H1 (cell line): Measurements from ENCODE around the gene HAVCR1. TPM values are rescaled to one million over a fixed set of nuclear protein-coding genes. Genes with fewer than 3 reads are reported as not detected.

ENCODE experiments used
- CTCF ChIA-PET: fragments of 300-600 bp; sonication (Branson Sonifier 250); formaldehyde crosslinking; loops from one replicate; lab custom pipeline; 2021; ENCODE audit not compliant: partially characterized antibody; lab: Charles Lee
- POLR2A ChIA-PET: fragments of 300-600 bp; sonication (Branson Sonifier 250); formaldehyde crosslinking; loops from one replicate; lab custom pipeline; 2021; ENCODE audit warnings: inconsistent platforms; ENCODE audit not compliant: partially characterized antibody; lab: Charles Lee
- DNase-seq, 2 experiments: peaks; one replicate each; pipeline versions ENCODE4 v3.0.0 to v3.0.0-alpha.2; 2010 to 2022; ENCODE audit warnings: low spot score in 2 of 2, low read depth in 1 of 2, mixed read lengths in 1 of 2
- FAIRE-seq: peaks from 2 replicates; lab custom pipeline; 2011; peaks lifted over from hg19 to GRCh38; lab: Jason Lieb, UNC
- H2AFZ ChIP-seq: 2 replicates; pipeline ENCODE4 v1.8.1; 2012; ENCODE audit warnings: low read length, inconsistent platforms
- H2AK5ac ChIP-seq: 2 replicates; pipeline ENCODE4 v1.6.1; 2013; ENCODE audit warnings: low read depth, low read length
- H2BK120ac ChIP-seq: replicated peaks from 2 replicates; pipeline ENCODE3; 2013; ENCODE audit warnings: low read depth, low read length, inconsistent platforms
- H2BK12ac ChIP-seq: 2 replicates; pipeline ENCODE4 v1.6.1; 2013; ENCODE audit warnings: low read depth, low read length
- H2BK15ac ChIP-seq: 2 replicates; pipeline ENCODE4 v1.6.1; 2013; ENCODE audit warnings: low read length
- H2BK20ac ChIP-seq: 2 replicates; pipeline ENCODE4 v1.6.1; 2013; ENCODE audit warnings: low read length
- H2BK5ac ChIP-seq: 2 replicates; pipeline ENCODE4 v1.6.1; 2013; ENCODE audit warnings: low read depth, low read length
- H3K14ac ChIP-seq: 2 replicates; pipeline ENCODE4 v1.6.1; 2013; ENCODE audit warnings: inconsistent platforms; ENCODE audit not compliant: insufficient read length
- H3K18ac ChIP-seq: 2 replicates; pipeline ENCODE4 v1.6.1; 2013; ENCODE audit warnings: low read length; ENCODE audit errors: extremely low read depth
- H3K23ac ChIP-seq: 2 replicates; pipeline ENCODE4 v1.6.1; 2013; ENCODE audit warnings: inconsistent platforms; ENCODE audit not compliant: insufficient read length
- H3K23me2 ChIP-seq: 2 replicates; pipeline ENCODE4 v1.6.1; 2013; ENCODE audit warnings: low read depth, low read length
- H3K27ac ChIP-seq: 2 replicates; pipeline ENCODE4 v1.6.1; 2011; ENCODE audit warnings: low read depth, low read length, inconsistent platforms
- H3K27me3 ChIP-seq, 4 experiments: replicated peaks in 1 of 4; 1 replicate in 1 of 4; 2 replicates in 3 of 4; pipeline versions ENCODE4 v1.6.1 to v1.8.1; 2011 to 2013; ENCODE audit warnings: low read length in 3 of 4, mild to moderate bottlenecking in 3 of 4, inconsistent platforms in 2 of 4, mixed read lengths in 2 of 4, moderate library complexity in 1 of 4; ENCODE audit not compliant: control insufficient read depth in 3 of 4, insufficient read depth in 3 of 4; ENCODE audit errors: extremely low read depth in 1 of 4
- H3K36me3 ChIP-seq, 4 experiments: 2 replicates each; pipeline versions ENCODE4 v1.6.1 to v1.8.1; 2011 to 2013; ENCODE audit warnings: mild to moderate bottlenecking in 4 of 4, low read length in 3 of 4, moderate library complexity in 2 of 4, control low read depth in 1 of 4, inconsistent platforms in 1 of 4; ENCODE audit not compliant: insufficient read depth in 4 of 4, control insufficient read depth in 2 of 4
- H3K4ac ChIP-seq: replicated peaks from 2 replicates; pipeline ENCODE3; 2013; ENCODE audit warnings: low read length, low read depth, mixed read lengths, inconsistent platforms; ENCODE audit not compliant: insufficient read length
- H3K4me1 ChIP-seq, 4 experiments: replicated peaks in 1 of 4; 1 replicate in 1 of 4; 2 replicates in 3 of 4; pipeline versions ENCODE4 v1.6.1 to v1.8.1; 2011 to 2013; ENCODE audit warnings: low read length in 3 of 4, inconsistent platforms in 2 of 4, mixed read lengths in 1 of 4; ENCODE audit not compliant: insufficient read depth in 4 of 4, control insufficient read depth in 3 of 4
- H3K4me2 ChIP-seq, 2 experiments: 2 replicates each; pipeline versions ENCODE4 v1.6.1 to v1.8.1; 2011 to 2013; ENCODE audit warnings: low read depth in 2 of 2, low read length in 2 of 2, control low read depth in 1 of 2, inconsistent platforms in 1 of 2, mild to moderate bottlenecking in 1 of 2; ENCODE audit not compliant: insufficient read depth in 1 of 2
- H3K4me3 ChIP-seq, 4 experiments: fragments of 200-600, 300-600 bp in 1 of 4; sonication (generic), shearing (Covaris generic), sonication (Bioruptor Twin) in 1 of 4; 2 replicates each; pipeline versions ENCODE4 v1.5.1 to v1.8.1; 2011 to 2016; ENCODE audit warnings: low read length in 4 of 4, low read depth in 3 of 4, control low read depth in 2 of 4, inconsistent platforms in 2 of 4, mild to moderate bottlenecking in 2 of 4, mixed read lengths in 1 of 4, moderate library complexity in 1 of 4; ENCODE audit not compliant: insufficient read depth in 2 of 4; ENCODE audit errors: extremely low read depth in 1 of 4
- H3K56ac ChIP-seq: replicated peaks from 2 replicates; pipeline ENCODE3; 2013; ENCODE audit warnings: low read depth, mild to moderate bottlenecking, mixed read lengths, low read length, inconsistent platforms; ENCODE audit not compliant: insufficient read length
- H3K79me1 ChIP-seq: 2 replicates; pipeline ENCODE4 v1.6.1; 2013; ENCODE audit warnings: low read depth, low read length, control low read depth
- H3K79me2 ChIP-seq, 2 experiments: 2 replicates each; pipeline versions ENCODE4 v1.6.1 to v1.8.1; 2012 to 2013; ENCODE audit warnings: low read length in 2 of 2, mild to moderate bottlenecking in 2 of 2, inconsistent platforms in 1 of 2; ENCODE audit not compliant: insufficient read depth in 2 of 2, control insufficient read depth in 1 of 2
- H3K9ac ChIP-seq, 4 experiments: replicated peaks in 1 of 4; 1 replicate in 1 of 4; 2 replicates in 3 of 4; pipeline versions ENCODE4 v1.6.1 to v1.8.1; 2011 to 2013; ENCODE audit warnings: low read depth in 3 of 4, low read length in 3 of 4, control low read depth in 2 of 4, mild to moderate bottlenecking in 2 of 4, moderate library complexity in 2 of 4, inconsistent platforms in 1 of 4; ENCODE audit errors: extremely low read depth in 1 of 4
- H3K9me3 ChIP-seq, 2 experiments: 2 replicates each; pipeline versions ENCODE4 v1.6.1 to v1.8.1; 2012 to 2013; ENCODE audit warnings: mild to moderate bottlenecking in 2 of 2, moderate library complexity in 2 of 2, control low read depth in 1 of 2, inconsistent platforms in 1 of 2, low read depth in 1 of 2, low read length in 1 of 2, mixed read lengths in 1 of 2; ENCODE audit not compliant: insufficient read depth in 2 of 2
- H4K20me1 ChIP-seq, 2 experiments: replicated peaks in 1 of 2; 2 replicates each; pipeline versions ENCODE3 to v1.8.1; 2011 to 2013; ENCODE audit warnings: inconsistent platforms in 2 of 2, low read length in 2 of 2, mild to moderate bottlenecking in 1 of 2; ENCODE audit not compliant: insufficient read depth in 2 of 2, control insufficient read depth in 1 of 2
- H4K5ac ChIP-seq: 2 replicates; pipeline ENCODE4 v1.6.1; 2013; ENCODE audit warnings: low read length, low read depth, mixed read lengths, inconsistent platforms; ENCODE audit not compliant: insufficient read length
- H4K8ac ChIP-seq: 2 replicates; pipeline ENCODE4 v1.8.0; 2013; ENCODE audit warnings: mild to moderate bottlenecking, moderate library complexity, low read length, inconsistent platforms; ENCODE audit not compliant: insufficient read depth; ENCODE audit errors: extremely low read depth
- H4K91ac ChIP-seq: replicated peaks from 2 replicates; pipeline ENCODE3; 2013; ENCODE audit warnings: low read length, mixed read lengths, inconsistent platforms; ENCODE audit not compliant: insufficient read length
- MAX ChIP-seq: IDR thresholded peaks from 2 replicates; pipeline ENCODE4 v1.6.1; 2012; ENCODE audit warnings: inconsistent platforms
- PHF8 ChIP-seq: fragments of 200-600 bp; sonication (generic); conservative IDR thresholded peaks from 2 replicates; pipeline ENCODE4 v1.7.1; 2012; ENCODE audit warnings: low read depth, mild to moderate bottlenecking, inconsistent platforms, low read length, moderate library complexity
- POU5F1 ChIP-seq: IDR thresholded peaks from 2 replicates; pipeline ENCODE4 v1.6.1; 2011; ENCODE audit warnings: low read depth, mild to moderate bottlenecking, low read length, moderate library complexity
- RBBP5 ChIP-seq: IDR thresholded peaks from 2 replicates; pipeline ENCODE4 v1.7.1; 2012; ENCODE audit warnings: low read depth, mild to moderate bottlenecking, inconsistent platforms, low read length, moderate library complexity, borderline replicate concordance
- SP2 ChIP-seq: IDR thresholded peaks from 2 replicates; pipeline ENCODE4 v1.6.1; 2012; ENCODE audit warnings: mild to moderate bottlenecking, low read length, inconsistent platforms
- WGBS, 2 experiments: shearing (Covaris generic) in 1 of 2; methylation state at CpG; one replicate each; pipeline versions ENCODE4 v1.1.6 to v1.1.7; 2013 to 2015; ENCODE audit warnings: low lambda C conversion rate in 2 of 2, mixed read lengths in 2 of 2, inconsistent platforms in 1 of 2, low coverage in 1 of 2, missing lambda C conversion rate in 1 of 2; ENCODE audit not compliant: insufficient replicate concordance in 2 of 2, insufficient coverage in 1 of 2, insufficient read length in 1 of 2; ENCODE audit errors: extremely low coverage in 1 of 2, missing lambda C conversion rate in 1 of 2; 5-methylcytosine and 5-hydroxymethylcytosine counted together
- polyA plus RNA-seq, 7 experiments: library from polyadenylated mRNA; depleted of rRNA in 3 of 7; stranded (reverse) in 5 of 7; unstranded in 2 of 7; fragments of >200 nt in 5 of 7; fragments of 200-250 nt in 2 of 7; gene quantifications; 1 replicate in 5 of 7; 2 replicates in 1 of 7; 4 replicates in 1 of 7; pipeline versions ENCODE4 v1.2.1 to v1.2.3, GENCODE V29; 2011 to 2013; ENCODE audit warnings: missing spikeins in 2 of 7, mixed read lengths in 2 of 7
- total RNA-seq: library from RNA; stranded (reverse); fragmentation: NEBNext Ultra II Directional; extraction: Animal tissue kit (Norgen Biotek cat#: 25700); gene quantifications from 2 replicates; pipeline ENCODE4 v1.2.1, GENCODE V29; 2021
- TF ChIP-seq, protein P1 (sequence below), 3 experiments: IDR thresholded peaks; 1 replicate in 2 of 3; 2 replicates in 1 of 3; pipeline versions ENCODE4 v1.5.1 to v1.6.1; 2011; ENCODE audit warnings: low read length in 3 of 3, mild to moderate bottlenecking in 3 of 3, inconsistent platforms in 2 of 3, low read depth in 1 of 3, moderate library complexity in 1 of 3; ENCODE audit not compliant: insufficient read depth in 1 of 3; ENCODE audit errors: control extremely low read depth in 1 of 3

Gene HAVCR1
- total and polyA plus RNA-seq, 2 of the 8 experiments (the other 6 are each of a cell fraction or from before 2014, with no cell fraction given) = not detected

DNA sequence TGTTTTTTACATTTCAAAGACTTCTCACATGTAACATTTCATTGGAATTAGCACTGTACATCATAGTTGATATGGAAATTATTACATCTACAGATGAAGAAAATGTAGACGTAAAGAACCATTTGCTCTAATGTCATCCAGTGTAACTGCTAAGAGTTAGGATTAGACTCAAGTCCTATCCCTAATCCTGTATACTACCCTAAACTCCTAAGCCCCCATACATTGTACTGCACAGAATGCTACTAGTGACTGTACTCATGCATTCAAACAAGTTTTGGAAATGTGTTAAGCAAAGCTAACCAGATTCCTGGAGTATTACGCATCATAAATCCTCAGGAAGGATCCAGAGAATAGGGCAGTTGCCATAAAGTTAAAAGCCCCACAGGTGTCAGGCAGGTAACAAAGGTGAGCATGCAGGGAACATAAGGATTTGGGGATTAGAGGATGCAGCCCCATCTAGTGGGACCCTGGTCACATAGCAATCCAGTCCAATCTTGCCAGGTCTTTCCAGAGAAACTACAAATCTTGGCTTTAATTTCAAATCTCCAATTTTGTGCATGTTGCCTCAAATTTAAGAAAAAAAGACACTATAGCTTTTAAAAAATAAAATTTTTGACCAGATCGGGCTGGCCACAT is 32.0 kb downstream of the HAVCR1 start:
- Histone ChIP-seq H3K79me2 (no peaks in the 10 kb centered on the region), H2BK15ac (no peak overlapping the region), H3K18ac (no peak overlapping the region), H3K4me2 (no peak overlapping the region), H3K4me1 (no peaks in the 10 kb centered on the region), H3K27ac (no peak overlapping the region), H2BK12ac (no peak overlapping the region), H4K91ac (no peak overlapping the region), H3K14ac (no peak overlapping the region), H3K36me3 (no peaks in the 10 kb centered on the region), H2BK5ac (no peak overlapping the region), H4K5ac (no peak overlapping the region), H2AFZ (no peak overlapping the region), H4K20me1 (no peaks in the 10 kb centered on the region), H2BK120ac (no peak overlapping the region), H2BK20ac (no peak overlapping the region), H3K27me3 (no peaks in the 10 kb centered on the region; a peak in 1 of 7 replicates), H3K4ac (no peak overlapping the region), H2AK5ac (no peak overlapping the region), H3K4me3 (no peak overlapping the region), H3K9me3 (no peaks in the 10 kb centered on the region), H3K9ac (no peak overlapping the region), H4K8ac (no peak overlapping the region), H3K23ac (no peak overlapping the region), H3K23me2 (no peaks in the 10 kb centered on the region), H3K79me1 (no peaks in the 10 kb centered on the region), H3K56ac (no peak overlapping the region)
- CTCF ChIA-PET = interaction anchor here (0.6 to 2.4 kb wide), 20 partner anchors 8 to 451 kb away, joined by 3 to 10 read pairs (median 3); partner anchors contain the start of gene HAVCR2
- 52% methylated on average over 3 of the region's 3 CpGs; no CpG with 5 or more reads in 1 of the 2 experiments for WGBS, 2 experiments
- peak; percentile 96 for FAIRE-seq
- DNase-seq = peak; percentile 38 to 52
- POLR2A ChIA-PET = no interaction called here
- TF ChIP-seq RBBP5 = no peak
- no peak for TF ChIP-seq POU5F1
- no peak for TF ChIP-seq PHF8
- no peak for TF ChIP-seq SP2
- TF ChIP-seq MAX = peak; percentile 43; the same call in 1 of the 2 replicates
- TF ChIP-seq, protein P1, sequence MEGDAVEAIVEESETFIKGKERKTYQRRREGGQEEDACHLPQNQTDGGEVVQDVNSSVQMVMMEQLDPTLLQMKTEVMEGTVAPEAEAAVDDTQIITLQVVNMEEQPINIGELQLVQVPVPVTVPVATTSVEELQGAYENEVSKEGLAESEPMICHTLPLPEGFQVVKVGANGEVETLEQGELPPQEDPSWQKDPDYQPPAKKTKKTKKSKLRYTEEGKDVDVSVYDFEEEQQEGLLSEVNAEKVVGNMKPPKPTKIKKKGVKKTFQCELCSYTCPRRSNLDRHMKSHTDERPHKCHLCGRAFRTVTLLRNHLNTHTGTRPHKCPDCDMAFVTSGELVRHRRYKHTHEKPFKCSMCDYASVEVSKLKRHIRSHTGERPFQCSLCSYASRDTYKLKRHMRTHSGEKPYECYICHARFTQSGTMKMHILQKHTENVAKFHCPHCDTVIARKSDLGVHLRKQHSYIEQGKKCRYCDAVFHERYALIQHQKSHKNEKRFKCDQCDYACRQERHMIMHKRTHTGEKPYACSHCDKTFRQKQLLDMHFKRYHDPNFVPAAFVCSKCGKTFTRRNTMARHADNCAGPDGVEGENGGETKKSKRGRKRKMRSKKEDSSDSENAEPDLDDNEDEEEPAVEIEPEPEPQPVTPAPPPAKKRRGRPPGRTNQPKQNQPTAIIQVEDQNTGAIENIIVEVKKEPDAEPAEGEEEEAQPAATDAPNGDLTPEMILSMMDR (IDR thresholded peaks at IDR 0.05; ENCODE audit: control extremely low read depth in 1 of 3, insufficient read depth in 1 of 3, low read depth in 1 of 3, low read length in 3 of 3) = peak; percentile 51 to 90 (median 85)
